ENCODE measurements around the gene NFE2L2.
"Not testable (repeated sequence)": the region's sequence is repeated elsewhere in the genome, so short reads cannot be mapped to it uniquely, and the experiment has no call there.

Gene NFE2L2

GRCh38 chr2:177241711-177242120 is 22.8 kb downstream of the NFE2L2 start:
- H3K4me3 Mint-ChIP-seq: peak overlapping the region; percentile 34
- no peaks in the 10 kb centered on the region for H3K9me3 Mint-ChIP-seq
- H3K27ac Mint-ChIP-seq: peak overlapping the region; percentile 86
- ATAC-seq (peak; percentile 42), DNase-seq (ENCODE audit: low spot score in 2 of 2) (no peak)
- H3K36me3 Mint-ChIP-seq: peaks cover 66% of the 10 kb centered on the region
- peaks cover 73% of the 10 kb centered on the region for H3K4me1 Mint-ChIP-seq

GRCh38 chr2:177239932-177240630 is 24.4 kb downstream of the NFE2L2 start:
- ATAC-seq (peak; percentile 96), DNase-seq (ENCODE audit: low spot score in 2 of 2) (peak in 1 of 2 donors; percentile 63)
- Mint-ChIP-seq H3K9me3 (no peaks in the 10 kb centered on the region), H3K36me3 (peaks cover 78% of the 10 kb centered on the region), H3K4me1 (peaks cover 70% of the 10 kb centered on the region), H3K4me3 (peak overlapping the region; percentile 57), H3K27ac (peak overlapping the region; percentile 86)

GRCh38 chr2:177239053-177239452 is 25.5 kb downstream of the NFE2L2 start:
- DNase-seq (ENCODE audit: low spot score in 2 of 2): no peak
- no peaks in the 10 kb centered on the region for H3K9me3 Mint-ChIP-seq
- H3K4me1 Mint-ChIP-seq: peaks cover 69% of the 10 kb centered on the region
- H3K36me3 Mint-ChIP-seq: peaks cover 82% of the 10 kb centered on the region
- peak overlapping the region; percentile 86 for H3K27ac Mint-ChIP-seq
- no peak for ATAC-seq
- no peak overlapping the region for H3K4me3 Mint-ChIP-seq

- peaks cover 69% of the 10 kb centered on the region for H3K4me1 Mint-ChIP-seq
- H3K36me3 Mint-ChIP-seq: peaks cover 85% of the 10 kb centered on the region
- DNase-seq (ENCODE audit: low spot score in 2 of 2) (no peak), ATAC-seq (no peak)
- no peak overlapping the region for H3K27ac Mint-ChIP-seq
- no peaks in the 10 kb centered on the region for H3K9me3 Mint-ChIP-seq
- no peak overlapping the region for H3K4me3 Mint-ChIP-seq
Observed at GRCh38 chr2:177237932-177238331, 26.6 kb downstream of the NFE2L2 start.

- H3K4me3 Mint-ChIP-seq: no peak overlapping the region
- peak overlapping the region; percentile 46 for H3K27ac Mint-ChIP-seq
- DNase-seq (ENCODE audit: low spot score in 2 of 2): no peak
- peaks cover 55% of the 10 kb centered on the region for H3K4me1 Mint-ChIP-seq
- peaks cover 86% of the 10 kb centered on the region for H3K36me3 Mint-ChIP-seq
- no peak for ATAC-seq
- no peaks in the 10 kb centered on the region for H3K9me3 Mint-ChIP-seq
Observed at GRCh38 chr2:177235855-177236437, 28.6 kb downstream of the NFE2L2 start.

GRCh38 chr2:177234267-177234666 is 30.3 kb downstream of the NFE2L2 start:
- Mint-ChIP-seq H3K4me1 (peaks cover 53% of the 10 kb centered on the region), H3K36me3 (peaks cover 87% of the 10 kb centered on the region), H3K27ac (peak overlapping the region; percentile 58), H3K9me3 (no peaks in the 10 kb centered on the region), H3K4me3 (no peak overlapping the region)
- no peak for ATAC-seq
- no peak for DNase-seq (ENCODE audit: low spot score in 2 of 2)

GRCh38 chr2:177232098-177232704 is 32.3 kb downstream of the NFE2L2 start:
- Mint-ChIP-seq H3K4me3 (no peak overlapping the region), H3K4me1 (peaks cover 51% of the 10 kb centered on the region), H3K9me3 (no peaks in the 10 kb centered on the region), H3K27ac (no peak overlapping the region), H3K36me3 (peaks cover 96% of the 10 kb centered on the region)
- no peak for ATAC-seq
- DNase-seq (ENCODE audit: low spot score in 2 of 2): no peak

- H3K27ac Mint-ChIP-seq: peak overlapping the region; percentile 83
- H3K4me3 Mint-ChIP-seq: no peak overlapping the region
- ATAC-seq (no peak), DNase-seq (ENCODE audit: low spot score in 2 of 2) (no peak)
- peaks cover 51% of the 10 kb centered on the region for H3K4me1 Mint-ChIP-seq
- H3K9me3 Mint-ChIP-seq: no peaks in the 10 kb centered on the region
- peaks cover 100% of the 10 kb centered on the region for H3K36me3 Mint-ChIP-seq
Observed at GRCh38 chr2:177231270-177231669, 33.3 kb downstream of the NFE2L2 start.

GRCh38 chr2:177229442-177230242 is 34.9 kb downstream of the NFE2L2 start:
- Mint-ChIP-seq H3K4me3 (no peak overlapping the region), H3K9me3 (no peaks in the 10 kb centered on the region), H3K27ac (peak overlapping the region; percentile 88), H3K36me3 (peaks cover 100% of the 10 kb centered on the region), H3K4me1 (peaks cover 39% of the 10 kb centered on the region)
- no peak for DNase-seq (ENCODE audit: low spot score in 2 of 2)
- peak; percentile 75 for ATAC-seq

GRCh38 chr2:177225965-177226360 is 38.6 kb downstream of the NFE2L2 start:
- peak overlapping the region; percentile 88 for H3K27ac Mint-ChIP-seq
- no peak overlapping the region for H3K4me3 Mint-ChIP-seq
- H3K36me3 Mint-ChIP-seq: peaks cover 100% of the 10 kb centered on the region
- H3K9me3 Mint-ChIP-seq: no peaks in the 10 kb centered on the region
- DNase-seq (ENCODE audit: low spot score in 2 of 2) (no peak), ATAC-seq (no peak)
- peaks cover 29% of the 10 kb centered on the region for H3K4me1 Mint-ChIP-seq

- H3K9me3 Mint-ChIP-seq; DNase-seq (ENCODE audit: low spot score in 2 of 2); H3K4me3 Mint-ChIP-seq; ATAC-seq: not testable (repeated sequence)
- H3K4me1 Mint-ChIP-seq: peaks cover 26% of the 10 kb centered on the region
- H3K36me3 Mint-ChIP-seq: peaks cover 100% of the 10 kb centered on the region
- H3K27ac Mint-ChIP-seq: peak overlapping the region; percentile 88
Observed at GRCh38 chr2:177223436-177223835, 41.1 kb downstream of the NFE2L2 start.

- Mint-ChIP-seq H3K9me3 (no peaks in the 10 kb centered on the region), H3K4me3 (no peak overlapping the region), H3K36me3 (peaks cover 100% of the 10 kb centered on the region), H3K27ac (peak overlapping the region; percentile 60), H3K4me1 (peaks cover 36% of the 10 kb centered on the region)
- ATAC-seq: no peak
- no peak for DNase-seq (ENCODE audit: low spot score in 2 of 2)
Observed at GRCh38 chr2:177221970-177222369, 42.6 kb downstream of the NFE2L2 start.

GRCh38 chr2:177221534-177221933 is 43.0 kb downstream of the NFE2L2 start:
- H3K4me1 Mint-ChIP-seq: peaks cover 40% of the 10 kb centered on the region
- peaks cover 100% of the 10 kb centered on the region for H3K36me3 Mint-ChIP-seq
- ATAC-seq: no peak
- peak overlapping the region; percentile 60 for H3K27ac Mint-ChIP-seq
- H3K4me3 Mint-ChIP-seq: no peak overlapping the region
- H3K9me3 Mint-ChIP-seq: no peaks in the 10 kb centered on the region
- no peak for DNase-seq (ENCODE audit: low spot score in 2 of 2)

- not testable (repeated sequence) for ATAC-seq; H3K4me3 Mint-ChIP-seq; H3K27ac Mint-ChIP-seq; DNase-seq (ENCODE audit: low spot score in 2 of 2); H3K9me3 Mint-ChIP-seq
- peaks cover 100% of the 10 kb centered on the region for H3K36me3 Mint-ChIP-seq
- H3K4me1 Mint-ChIP-seq: peaks cover 58% of the 10 kb centered on the region
Observed at GRCh38 chr2:177219787-177220186, 44.7 kb downstream of the NFE2L2 start.

GRCh38 chr2:177217247-177217843 is 47.2 kb downstream of the NFE2L2 start:
- H3K36me3 Mint-ChIP-seq: peaks cover 100% of the 10 kb centered on the region
- H3K4me1 Mint-ChIP-seq: peaks cover 62% of the 10 kb centered on the region
- H3K4me3 Mint-ChIP-seq: peak overlapping the region; percentile 83
- no peak for DNase-seq (ENCODE audit: low spot score in 2 of 2)
- peak overlapping the region; percentile 99 for H3K27ac Mint-ChIP-seq
- no peak for ATAC-seq
- H3K9me3 Mint-ChIP-seq: no peaks in the 10 kb centered on the region
